Measurements from ENCODE around the gene UBE2I. TPM values are rescaled to one million over a fixed set of nuclear protein-coding genes. Genes with fewer than 3 reads are reported as not detected.

The UBE2I gene
- total and polyA plus RNA-seq, 8 donors = 30.0 to 57.9 (median 36.7) TPM

DNA sequence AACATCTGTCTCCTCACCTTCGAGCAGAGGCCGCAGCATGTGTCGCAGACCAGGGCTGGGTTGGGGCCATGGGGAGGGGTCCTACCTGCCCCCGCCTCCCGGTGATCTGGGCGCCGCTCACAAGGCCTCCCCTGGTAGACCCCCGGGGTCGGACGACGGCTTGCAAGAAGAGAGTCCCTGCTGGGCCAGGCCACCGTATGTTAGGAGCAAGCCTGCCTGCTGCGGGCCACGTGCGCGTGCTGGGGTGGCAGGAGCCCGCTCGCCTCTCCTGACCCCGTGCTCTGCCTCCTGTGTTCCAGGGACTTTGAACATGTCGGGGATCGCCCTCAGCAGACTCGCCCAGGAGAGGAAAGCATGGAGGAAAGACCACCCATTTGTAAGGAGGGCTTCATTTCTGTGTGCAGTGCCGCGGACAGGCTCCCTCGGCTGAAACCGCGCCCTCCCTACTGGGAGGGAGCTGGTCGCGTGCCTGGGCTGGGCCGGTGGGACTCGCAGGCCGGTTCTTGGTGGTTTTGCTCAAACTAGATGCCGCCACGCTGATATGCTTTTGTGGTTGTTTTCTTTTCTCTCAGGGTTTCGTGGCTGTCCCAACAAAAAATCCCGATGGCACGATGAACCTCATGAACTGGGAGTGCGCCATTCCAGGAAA, 4.4 kb downstream of the UBE2I start:
- Histone ChIP-seq H3K27me3 (no peaks in the 10 kb centered on the region), H3K4me3 (no peak overlapping the region), H3K9me3 (no peaks in the 10 kb centered on the region), H3K27ac (no peak overlapping the region), H3K4me1 (peaks cover 8 to 16% (median 15%) of the 10 kb centered on the region in 3 donors), H3K36me3 (peaks cover 4 to 47% (median 31%) of the 10 kb centered on the region in 3 donors)
- TF ChIP-seq, protein P1, sequence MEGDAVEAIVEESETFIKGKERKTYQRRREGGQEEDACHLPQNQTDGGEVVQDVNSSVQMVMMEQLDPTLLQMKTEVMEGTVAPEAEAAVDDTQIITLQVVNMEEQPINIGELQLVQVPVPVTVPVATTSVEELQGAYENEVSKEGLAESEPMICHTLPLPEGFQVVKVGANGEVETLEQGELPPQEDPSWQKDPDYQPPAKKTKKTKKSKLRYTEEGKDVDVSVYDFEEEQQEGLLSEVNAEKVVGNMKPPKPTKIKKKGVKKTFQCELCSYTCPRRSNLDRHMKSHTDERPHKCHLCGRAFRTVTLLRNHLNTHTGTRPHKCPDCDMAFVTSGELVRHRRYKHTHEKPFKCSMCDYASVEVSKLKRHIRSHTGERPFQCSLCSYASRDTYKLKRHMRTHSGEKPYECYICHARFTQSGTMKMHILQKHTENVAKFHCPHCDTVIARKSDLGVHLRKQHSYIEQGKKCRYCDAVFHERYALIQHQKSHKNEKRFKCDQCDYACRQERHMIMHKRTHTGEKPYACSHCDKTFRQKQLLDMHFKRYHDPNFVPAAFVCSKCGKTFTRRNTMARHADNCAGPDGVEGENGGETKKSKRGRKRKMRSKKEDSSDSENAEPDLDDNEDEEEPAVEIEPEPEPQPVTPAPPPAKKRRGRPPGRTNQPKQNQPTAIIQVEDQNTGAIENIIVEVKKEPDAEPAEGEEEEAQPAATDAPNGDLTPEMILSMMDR (IDR thresholded peaks at IDR 0.05) = no peak
- WGBS, 2 donors = 90% methylated on average over 38 of the region's 38 CpGs
- DNase-seq (peak in 1 of 6 donors; percentile 79), ATAC-seq (no peak), FAIRE-seq (no peak)
- intact Hi-C loops (cut with DNase I) = no loop called here

DNA sequence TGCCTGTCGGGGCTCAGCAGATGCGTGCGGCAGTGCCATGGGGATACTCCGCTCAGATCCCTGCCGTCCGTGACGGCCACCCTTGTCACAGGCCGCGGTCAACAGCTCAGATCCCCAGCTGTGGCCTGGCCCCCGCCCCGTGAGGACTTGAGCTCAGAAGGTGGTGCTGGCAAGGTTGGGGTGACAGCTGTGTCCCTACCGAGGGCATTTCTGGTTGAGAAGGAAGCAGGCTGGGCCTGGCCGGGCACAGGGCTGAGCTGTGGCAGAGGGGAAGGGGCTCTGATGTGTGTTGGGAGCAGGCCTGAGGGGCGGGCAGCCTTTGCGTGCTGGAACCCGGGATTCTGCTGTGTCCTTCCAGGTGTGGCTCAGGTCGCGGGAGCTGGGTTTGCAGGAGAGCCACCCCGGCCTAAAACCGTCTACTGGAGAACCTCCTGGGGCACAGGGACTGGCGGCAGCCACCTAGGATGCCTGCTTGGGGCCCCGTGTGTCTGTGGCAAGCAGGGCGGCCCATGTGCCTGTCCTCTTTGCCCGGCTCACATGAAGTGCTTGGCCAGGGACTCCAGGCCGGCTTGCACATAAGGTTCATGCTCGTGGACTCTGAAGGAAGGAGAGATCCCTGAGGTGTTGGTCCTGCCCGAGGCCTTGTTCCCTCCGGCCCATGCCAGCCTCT, 5.1 kb downstream of the UBE2I start:
- Histone ChIP-seq H3K36me3 (peaks cover 4 to 54% (median 31%) of the 10 kb centered on the region in 3 donors), H3K9me3 (no peaks in the 10 kb centered on the region), H3K27me3 (no peaks in the 10 kb centered on the region), H3K4me1 (peaks cover 8 to 16% (median 15%) of the 10 kb centered on the region in 3 donors), H3K27ac (no peak overlapping the region), H3K4me3 (no peak overlapping the region)
- DNase-seq (peak in 1 of 6 donors; percentile 62), ATAC-seq (no peak), FAIRE-seq (no peak)
- 87 to 89% methylated on average over 28 of the region's 28 CpGs for WGBS, 2 donors
- intact Hi-C loops (cut with DNase I) = no loop called here
- TF ChIP-seq, protein P1 (IDR thresholded peaks at IDR 0.05) = no peak

DNA sequence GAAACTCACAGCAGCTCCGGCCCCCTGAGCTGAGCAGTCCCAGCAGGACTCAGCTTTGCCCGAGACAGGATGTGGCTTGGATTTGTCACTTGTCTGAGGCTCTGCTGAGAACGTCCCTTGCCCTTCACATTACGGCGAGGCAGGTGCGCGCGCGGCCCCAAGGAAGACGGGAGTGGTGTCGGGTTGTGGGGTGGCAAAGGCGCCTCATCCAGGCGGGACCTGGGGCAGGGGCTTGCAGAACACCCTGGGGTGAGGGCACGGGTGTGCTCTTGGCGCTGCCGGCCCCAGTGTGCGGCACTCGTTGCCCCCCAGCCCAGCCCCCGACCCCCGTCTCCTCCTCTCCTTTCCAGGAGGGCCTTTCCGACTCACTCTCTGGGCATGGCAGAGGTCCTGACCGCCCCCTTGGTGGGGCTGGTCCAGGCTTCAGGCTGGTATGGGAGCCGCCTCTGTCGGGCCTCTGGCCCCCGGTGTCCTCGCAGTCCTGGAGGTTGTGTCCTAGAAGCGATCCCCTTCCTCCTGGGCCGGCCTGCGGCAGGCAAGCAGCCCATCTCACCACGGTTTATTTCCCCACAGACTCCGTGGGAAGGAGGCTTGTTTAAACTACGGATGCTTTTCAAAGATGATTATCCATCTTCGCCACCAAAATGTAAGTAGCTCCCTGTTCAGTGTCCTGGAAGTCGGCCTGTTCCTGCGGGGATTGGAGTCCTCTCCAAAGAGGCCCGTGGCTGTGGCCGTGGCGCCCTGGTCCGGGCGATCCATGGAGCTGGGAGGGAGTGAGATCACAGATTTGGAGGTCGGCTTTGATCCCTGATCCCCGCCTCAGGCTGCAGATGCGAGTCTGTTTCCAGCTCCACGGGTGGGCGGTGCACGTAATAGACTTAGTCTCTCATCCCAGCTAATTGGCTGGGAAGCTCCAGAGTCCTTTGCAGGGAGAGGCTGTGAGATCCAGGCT, 5.9 kb downstream of the UBE2I start:
- H3K4me3 ChIP-seq = no peak overlapping the region
- H3K27ac ChIP-seq = no peak overlapping the region
- intact Hi-C loops (cut with DNase I) = no loop called here
- no peaks in the 10 kb centered on the region for H3K9me3 ChIP-seq
- DNase-seq (peak in 1 of 6 donors; percentile 60), ATAC-seq (no peak), FAIRE-seq (no peak)
- peaks cover 9 to 62% (median 33%) of the 10 kb centered on the region in 3 donors for H3K36me3 ChIP-seq
- peaks cover 8 to 16% (median 15%) of the 10 kb centered on the region in 3 donors for H3K4me1 ChIP-seq
- H3K27me3 ChIP-seq = no peaks in the 10 kb centered on the region
- WGBS, 2 donors = 85 to 88% methylated on average over 46 of the region's 46 CpGs
- TF ChIP-seq, protein P1 (IDR thresholded peaks at IDR 0.05) = no peak

DNA sequence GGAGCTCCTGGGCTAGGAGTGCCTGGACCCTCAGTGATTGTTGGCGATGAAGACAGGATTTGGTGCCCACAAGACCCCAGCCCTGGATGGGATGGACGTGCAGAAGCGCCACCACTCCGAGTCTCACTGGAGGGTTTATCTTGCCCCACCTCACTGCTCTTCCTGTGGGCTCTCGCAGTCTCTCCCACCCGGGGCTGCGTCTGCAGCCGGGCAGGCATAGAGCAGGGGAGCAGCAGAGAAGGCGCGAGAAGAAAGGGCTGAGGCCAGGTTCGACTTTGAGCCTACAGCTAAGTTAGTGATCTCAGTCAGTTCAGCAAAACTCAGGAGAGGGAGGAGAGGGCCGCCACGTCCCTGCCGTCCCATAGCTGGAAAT, 6.6 kb downstream of the UBE2I start:
- TF ChIP-seq, protein P1 (IDR thresholded peaks at IDR 0.05) = no peak
- H3K36me3 ChIP-seq = peaks cover 9 to 69% (median 40%) of the 10 kb centered on the region in 3 donors
- FAIRE-seq = no peak

More for the DNA sequence above, 6.6 kb downstream of the UBE2I start:
- no peak for ATAC-seq
- intact Hi-C loops (cut with DNase I) = no loop called here
- H3K4me3 ChIP-seq = no peak overlapping the region
- H3K27me3 ChIP-seq = no peaks in the 10 kb centered on the region
- 89 to 92% methylated on average over 14 of the region's 14 CpGs for WGBS, 2 donors
- H3K9me3 ChIP-seq = no peaks in the 10 kb centered on the region
- no peak overlapping the region for H3K27ac ChIP-seq
- DNase-seq = no peak
- peaks cover 8 to 14% (median 13%) of the 10 kb centered on the region in 3 donors for H3K4me1 ChIP-seq

Measured in pancreas (tissue), 10 donors.